ENCODE results near the gene ANO9.
"Not testable (repeated sequence)": the region's sequence is repeated elsewhere in the genome, so short reads cannot be mapped to it uniquely, and the experiment has no call there.

The ANO9 gene

GRCh38 chr11:433641-434040 is 8.2 kb downstream of the ANO9 start:
- no peak for DNase-seq (ENCODE audit: low read depth)

GRCh38 chr11:433111-433510 is 8.7 kb downstream of the ANO9 start:
- DNase-seq (ENCODE audit: low read depth) = no peak

- no peak for DNase-seq (ENCODE audit: low read depth)
Measured at GRCh38 chr11:432501-433100, 9.2 kb downstream of the ANO9 start.

GRCh38 chr11:431921-432320 is 9.9 kb downstream of the ANO9 start:
- DNase-seq (ENCODE audit: low read depth) = no peak

GRCh38 chr11:429931-430456 is 11.8 kb downstream of the ANO9 start:
- DNase-seq (ENCODE audit: low read depth) = no peak

GRCh38 chr11:429391-429790 is 12.4 kb downstream of the ANO9 start:
- no peak for DNase-seq (ENCODE audit: low read depth)

GRCh38 chr11:428295-428694 is 13.5 kb downstream of the ANO9 start:
- no peak for DNase-seq (ENCODE audit: low read depth)

- no peak for DNase-seq (ENCODE audit: low read depth)
Measured at GRCh38 chr11:426851-427250, 15.0 kb downstream of the ANO9 start.

GRCh38 chr11:425301-425700 is 16.5 kb downstream of the ANO9 start:
- DNase-seq (ENCODE audit: low read depth) = no peak

- DNase-seq (ENCODE audit: low read depth) = not testable (repeated sequence)
Measured at GRCh38 chr11:424766-425165, 17.0 kb downstream of the ANO9 start.

GRCh38 chr11:424232-424631 is 17.6 kb downstream of the ANO9 start:
- no peak for DNase-seq (ENCODE audit: low read depth)

GRCh38 chr11:422249-422656 is 19.6 kb downstream of the ANO9 start:
- no peak for DNase-seq (ENCODE audit: low read depth)

- DNase-seq (ENCODE audit: low read depth) = no peak
Measured at GRCh38 chr11:420911-421321, 20.9 kb downstream of the ANO9 start.

- no peak for DNase-seq (ENCODE audit: low read depth)
Measured at GRCh38 chr11:420054-420910, 21.5 kb downstream of the ANO9 start.

GRCh38 chr11:419248-420005 is 22.4 kb downstream of the ANO9 start:
- no peak for DNase-seq (ENCODE audit: low read depth)

- DNase-seq (ENCODE audit: low read depth) = no peak
Measured at GRCh38 chr11:418343-419247, 23.2 kb downstream of the ANO9 start.

- no peak for DNase-seq (ENCODE audit: low read depth)
Measured at GRCh38 chr11:417652-418342, 24.0 kb downstream of the ANO9 start.

GRCh38 chr11:416757-417621 is 24.8 kb downstream of the ANO9 start:
- no peak for DNase-seq (ENCODE audit: low read depth)

GRCh38 chr11:416051-416756 is 25.6 kb downstream of the ANO9 start:
- DNase-seq (ENCODE audit: low read depth) = no peak
